Stimulated activated CD8-positive, alpha-beta memory T cell treated with anti-CD3 and anti-CD28 coated beads, Interleukin-4, amount 100 ng/mL, for 1 hour (primary cell): Measurements from ENCODE around the gene MPND.
A peak's percentile ranks its signal among the peaks of the same experiment; 100 is the strongest.

Experiments used
- DNase-seq, 2 donors: peaks; one replicate each; pipeline ENCODE4 v3.0.0-alpha.2; 2020; ENCODE audit warnings: low read depth in 2 of 2, low spot score in 1 of 2

Gene MPND, protein sequence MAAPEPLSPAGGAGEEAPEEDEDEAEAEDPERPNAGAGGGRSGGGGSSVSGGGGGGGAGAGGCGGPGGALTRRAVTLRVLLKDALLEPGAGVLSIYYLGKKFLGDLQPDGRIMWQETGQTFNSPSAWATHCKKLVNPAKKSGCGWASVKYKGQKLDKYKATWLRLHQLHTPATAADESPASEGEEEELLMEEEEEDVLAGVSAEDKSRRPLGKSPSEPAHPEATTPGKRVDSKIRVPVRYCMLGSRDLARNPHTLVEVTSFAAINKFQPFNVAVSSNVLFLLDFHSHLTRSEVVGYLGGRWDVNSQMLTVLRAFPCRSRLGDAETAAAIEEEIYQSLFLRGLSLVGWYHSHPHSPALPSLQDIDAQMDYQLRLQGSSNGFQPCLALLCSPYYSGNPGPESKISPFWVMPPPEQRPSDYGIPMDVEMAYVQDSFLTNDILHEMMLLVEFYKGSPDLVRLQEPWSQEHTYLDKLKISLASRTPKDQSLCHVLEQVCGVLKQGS

DNA sequence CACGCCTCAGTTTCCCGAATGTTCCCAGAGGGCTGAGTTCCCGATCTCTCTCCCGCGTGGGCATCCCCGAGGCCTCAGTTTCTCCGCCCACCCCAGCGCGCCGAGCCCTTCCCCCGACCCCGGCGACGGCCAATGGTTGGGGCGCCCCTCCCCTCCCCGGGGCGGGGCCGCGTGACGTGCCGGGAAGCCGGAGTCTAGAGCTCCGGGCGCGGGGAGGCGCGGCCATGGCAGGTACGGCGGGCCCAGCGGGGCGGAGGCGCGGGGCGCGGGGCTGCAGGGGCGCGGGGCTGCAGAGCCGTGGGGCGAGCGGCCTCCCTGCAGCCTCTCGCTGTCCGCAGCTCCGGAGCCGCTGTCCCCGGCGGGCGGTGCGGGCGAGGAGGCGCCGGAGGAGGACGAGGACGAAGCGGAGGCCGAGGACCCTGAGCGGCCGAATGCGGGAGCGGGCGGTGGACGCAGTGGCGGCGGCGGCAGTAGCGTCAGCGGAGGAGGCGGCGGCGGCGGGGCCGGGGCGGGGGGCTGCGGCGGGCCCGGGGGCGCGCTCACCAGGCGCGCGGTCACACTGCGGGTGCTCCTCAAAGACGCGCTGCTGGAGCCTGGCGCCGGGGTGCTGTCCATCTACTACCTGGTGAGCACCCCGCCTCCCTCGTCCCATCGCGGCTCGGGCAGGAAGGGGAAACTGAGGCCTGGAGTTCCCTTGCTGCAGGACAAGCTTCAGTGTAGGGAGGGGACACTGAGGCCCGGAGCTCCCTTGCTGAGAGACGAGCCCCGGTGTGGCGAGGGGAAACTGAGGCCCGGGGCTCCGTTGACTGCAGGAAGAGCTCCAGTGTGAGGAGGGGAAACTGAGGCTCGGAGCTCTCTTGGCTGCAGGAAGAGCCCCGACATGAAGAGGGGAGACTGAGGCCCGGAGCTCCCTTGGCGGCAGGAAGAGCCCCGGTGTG, at the start of gene MPND:
MPND (plus strand) TSS at position 193 of the 938 bp plus-strand sequence; CDS start at position 225, 32 bp downstream.
- DNase-seq: peak; percentile 83 to 87

DNA sequence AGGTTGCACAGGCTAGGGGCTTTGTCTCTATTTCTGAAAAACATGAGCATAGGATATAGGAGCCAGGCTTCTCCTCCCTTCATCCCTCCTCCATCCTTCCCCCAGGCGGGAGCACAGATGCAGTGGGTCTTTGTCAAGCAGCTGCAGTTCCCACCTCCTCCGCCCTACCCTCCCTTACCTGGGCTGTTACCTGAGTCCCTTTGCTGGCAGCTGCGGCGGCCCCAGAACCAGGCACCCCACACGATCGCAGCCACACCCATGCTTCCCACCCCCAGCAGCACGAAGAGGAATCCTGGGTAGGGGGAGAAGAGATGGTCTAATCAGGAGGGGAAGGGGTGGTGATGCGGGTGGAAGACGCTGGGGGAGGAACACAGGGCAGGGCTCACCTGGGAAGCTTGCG, 49.0 kb upstream of the MPND start:
- DNase-seq: no peak

DNA sequence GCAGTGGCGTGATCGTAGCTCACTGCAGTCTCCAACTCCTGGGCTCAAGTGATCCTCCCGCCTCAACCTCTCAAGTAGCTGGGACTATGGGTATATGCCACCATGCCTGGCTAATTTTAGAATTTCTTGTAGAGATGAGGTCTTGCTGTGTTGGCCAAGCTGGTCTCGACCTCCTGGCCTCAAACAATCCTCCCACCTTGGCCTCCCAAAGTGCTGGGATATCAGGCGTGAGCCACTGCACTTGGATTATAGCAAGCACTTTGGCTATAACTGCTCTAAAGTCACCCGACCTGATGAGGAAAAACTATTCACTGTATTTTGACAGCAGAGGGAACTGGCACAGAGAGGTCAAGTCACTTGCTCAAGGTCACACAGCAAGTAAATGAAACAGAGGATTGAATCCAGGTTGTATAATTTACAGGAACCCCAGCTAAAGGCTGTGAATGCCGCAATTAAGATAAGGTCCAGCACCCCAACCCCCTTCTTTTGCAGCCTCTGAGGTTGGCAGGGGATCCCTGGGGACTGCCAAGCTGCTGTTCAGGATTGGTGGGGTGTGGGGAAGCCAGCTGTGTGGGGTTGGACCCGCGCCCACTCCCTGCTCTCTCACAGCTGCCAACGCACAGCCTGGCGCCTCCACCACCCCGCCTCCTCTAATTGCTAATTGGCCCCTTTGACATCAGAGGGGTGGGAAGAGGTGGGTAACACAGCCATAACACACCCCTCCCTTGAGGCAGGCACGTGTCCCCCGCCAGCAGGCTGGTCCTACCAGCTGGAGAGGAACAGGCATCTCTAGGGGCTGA, 47.2 kb upstream of the MPND start:
- no peak for DNase-seq

DNA sequence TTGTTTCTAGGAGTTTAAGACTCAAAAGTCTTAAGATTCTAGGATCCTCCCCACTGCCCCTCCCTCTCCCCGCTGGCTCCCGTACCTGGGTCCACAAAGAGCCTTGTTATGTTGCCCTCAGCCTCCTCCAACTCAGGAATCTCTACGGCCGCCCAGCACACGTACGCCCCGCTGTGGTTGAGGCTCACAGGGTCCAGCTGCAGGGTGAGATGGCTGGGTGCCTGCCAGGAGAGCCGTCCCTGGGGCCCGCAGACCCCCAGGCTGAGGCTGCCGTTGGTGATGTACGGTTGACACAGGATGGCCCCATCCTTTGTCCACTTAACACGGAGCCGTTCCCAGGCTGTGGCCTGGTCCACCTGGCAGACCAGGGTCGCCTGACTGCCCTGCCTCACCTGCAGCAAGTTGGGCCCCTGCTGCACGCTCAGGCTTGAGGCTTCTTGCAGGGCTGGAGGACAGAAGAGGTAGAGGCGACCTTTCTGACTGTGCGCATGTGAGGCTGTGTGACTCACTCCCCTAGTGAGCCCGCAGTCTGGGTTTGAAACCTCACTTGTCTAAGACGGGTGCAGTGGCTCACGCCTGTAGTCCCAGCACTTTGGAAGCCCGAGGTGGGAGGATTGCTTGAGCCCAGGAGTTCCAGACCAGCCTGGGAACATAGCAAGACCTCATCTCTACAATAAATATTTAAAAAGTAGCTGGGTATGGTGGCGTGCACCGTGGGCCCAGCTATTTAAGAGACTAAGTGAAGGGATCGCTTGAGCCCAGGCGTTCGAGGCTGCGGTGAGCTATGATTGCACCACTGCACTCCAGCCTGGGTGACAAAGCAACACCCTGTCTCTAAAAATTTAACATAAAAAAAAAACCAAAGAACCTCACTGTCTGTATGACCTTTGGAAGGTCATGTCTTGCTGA, 45.2 kb upstream of the MPND start:
- no peak for DNase-seq

DNA sequence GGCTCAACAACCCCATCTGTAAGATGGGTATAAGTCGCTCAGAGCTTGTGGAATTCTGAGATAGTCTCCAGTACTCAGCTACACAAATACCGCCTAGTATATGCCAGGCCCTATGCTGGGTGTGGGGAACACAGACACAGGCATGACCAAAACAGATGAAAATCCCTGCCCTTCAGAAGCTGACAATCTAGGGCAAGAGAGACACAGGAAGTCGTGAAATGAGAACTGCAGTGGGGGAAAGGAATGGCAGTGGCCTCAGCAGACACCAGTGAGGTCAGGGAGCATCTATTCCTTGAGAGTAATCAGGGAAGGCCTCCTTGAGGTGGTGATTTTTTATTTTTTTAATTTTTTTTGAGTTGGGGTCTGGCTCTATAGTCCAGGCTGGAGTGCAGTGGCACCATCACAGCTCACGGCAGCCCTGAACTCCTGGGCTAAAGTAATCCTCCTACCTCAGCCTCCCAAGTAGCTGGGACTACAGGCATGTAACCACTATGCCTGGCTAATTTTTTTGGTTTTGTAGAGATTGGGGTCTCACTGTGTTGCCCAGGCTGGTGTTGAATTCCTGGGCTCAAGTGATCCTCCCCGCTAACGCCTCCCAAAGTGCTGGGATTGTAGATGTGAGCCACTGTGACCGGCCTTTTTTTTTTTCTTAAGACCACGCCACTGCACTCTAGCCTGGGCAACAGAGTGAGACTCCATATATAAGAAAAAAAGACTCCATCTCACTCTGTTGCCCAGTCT, 44.4 kb upstream of the MPND start:
- no peak for DNase-seq

DNA sequence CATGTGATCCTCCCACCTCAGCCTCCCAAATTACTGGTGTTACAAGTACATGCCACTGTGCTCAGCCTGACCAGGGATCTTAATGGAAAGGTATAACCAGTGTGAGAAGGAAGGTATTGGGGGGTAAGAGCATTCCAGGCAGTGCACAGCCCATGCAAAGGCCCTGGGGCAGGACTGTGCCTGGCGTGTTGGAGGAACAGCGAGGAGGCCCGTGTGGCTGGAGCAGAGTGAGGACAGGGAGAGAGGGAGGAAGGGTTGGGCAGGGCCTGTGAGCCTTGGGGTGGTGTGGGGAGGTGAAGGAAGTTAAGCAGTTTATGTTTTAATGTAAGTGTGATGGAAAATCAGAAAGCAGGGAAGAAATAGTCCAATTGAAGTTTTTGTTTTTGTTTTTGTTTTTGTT, 42.8 kb upstream of the MPND start:
- DNase-seq: no peak

DNA sequence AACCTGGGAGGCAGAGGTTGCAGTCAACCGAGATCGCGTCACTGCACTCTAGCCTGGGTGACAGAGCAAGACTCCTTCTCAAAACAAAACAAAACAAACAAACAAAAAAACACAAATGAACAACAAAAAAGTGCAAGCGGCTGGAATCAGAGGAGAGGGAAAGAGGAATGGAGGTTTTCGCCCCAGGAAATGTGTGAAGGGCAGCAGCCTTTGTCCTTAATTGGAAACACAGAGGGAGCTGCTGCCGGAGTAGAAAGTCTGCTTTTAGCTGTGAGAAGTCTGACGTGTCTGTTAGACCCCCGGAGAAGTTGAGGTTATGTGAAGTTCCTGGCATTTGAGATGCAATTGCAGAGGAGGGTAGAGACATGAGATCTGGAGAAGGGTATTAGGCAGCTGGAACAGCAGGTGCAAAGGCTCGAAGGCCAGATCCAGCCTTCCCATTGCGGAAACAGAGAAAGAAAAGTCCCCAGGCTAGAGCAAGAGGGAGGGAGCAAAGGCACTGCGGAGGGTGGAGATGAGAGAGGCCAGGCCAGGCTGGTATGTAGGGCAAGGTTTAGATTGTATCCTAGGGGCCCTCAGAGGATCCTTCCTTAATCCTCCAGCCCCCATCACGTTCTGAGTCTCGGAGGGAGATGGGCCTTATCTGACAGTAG, 41.6 kb upstream of the MPND start:
- DNase-seq: no peak

DNA sequence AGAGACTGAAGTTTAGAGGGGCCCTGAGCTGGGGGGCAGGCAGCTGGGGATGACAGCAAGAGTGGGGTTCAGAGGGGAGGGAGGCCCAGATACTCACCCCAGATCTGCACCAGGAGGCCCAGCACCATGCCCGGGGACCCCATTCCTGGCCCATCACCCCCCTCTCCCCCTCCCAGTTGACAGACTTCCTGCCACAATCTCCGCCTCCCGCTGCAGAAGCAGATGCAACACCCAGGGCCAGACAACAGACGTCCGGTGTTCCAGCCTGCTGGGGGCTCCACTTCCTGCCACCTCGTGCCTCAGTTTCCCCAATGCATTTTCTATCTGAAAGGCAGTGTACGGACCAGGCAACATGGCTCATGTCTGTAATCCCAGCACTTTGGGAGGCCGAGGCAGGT, 41.1 kb upstream of the MPND start, which contains the start of gene TMIGD2:
TMIGD2 (minus strand) TSS at position 147 of the 398 bp plus-strand sequence; CDS start at position 143, 4 bp downstream.
- no peak for DNase-seq

DNA sequence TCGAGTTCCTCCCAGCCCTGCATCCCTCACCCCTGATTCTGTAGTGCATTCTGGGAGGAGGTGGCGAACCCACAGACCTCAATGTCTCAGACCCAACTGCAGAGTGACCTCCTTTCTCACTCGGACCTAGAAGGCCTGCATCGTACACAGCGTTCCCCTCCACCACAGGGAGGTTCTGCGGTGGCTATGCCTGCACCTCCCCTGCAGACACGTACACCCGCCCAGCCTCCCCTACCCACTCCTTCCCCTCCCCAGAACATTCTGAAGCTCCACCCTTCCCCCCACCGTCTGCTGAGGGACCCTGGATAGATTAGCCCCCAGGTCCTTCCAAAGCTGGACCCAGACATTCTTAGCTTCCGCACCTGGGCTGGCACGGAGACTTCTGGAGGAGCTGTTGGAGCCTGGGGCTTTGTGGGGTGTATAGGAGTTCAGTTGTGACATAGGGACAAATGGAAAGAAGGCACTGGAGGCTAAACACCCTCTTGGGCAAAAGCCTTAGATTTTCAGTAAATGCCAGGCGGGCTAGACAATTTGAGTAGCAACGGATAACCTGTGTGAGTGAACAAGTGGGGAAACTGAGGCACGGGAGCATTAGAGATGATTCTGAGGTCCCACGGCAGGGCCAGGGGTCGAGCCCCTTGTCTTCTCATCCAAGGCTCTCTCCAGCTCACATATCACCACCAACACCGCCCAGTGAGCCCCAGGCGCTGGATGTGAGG, 39.4 kb upstream of the MPND start:
- no peak for DNase-seq

DNA sequence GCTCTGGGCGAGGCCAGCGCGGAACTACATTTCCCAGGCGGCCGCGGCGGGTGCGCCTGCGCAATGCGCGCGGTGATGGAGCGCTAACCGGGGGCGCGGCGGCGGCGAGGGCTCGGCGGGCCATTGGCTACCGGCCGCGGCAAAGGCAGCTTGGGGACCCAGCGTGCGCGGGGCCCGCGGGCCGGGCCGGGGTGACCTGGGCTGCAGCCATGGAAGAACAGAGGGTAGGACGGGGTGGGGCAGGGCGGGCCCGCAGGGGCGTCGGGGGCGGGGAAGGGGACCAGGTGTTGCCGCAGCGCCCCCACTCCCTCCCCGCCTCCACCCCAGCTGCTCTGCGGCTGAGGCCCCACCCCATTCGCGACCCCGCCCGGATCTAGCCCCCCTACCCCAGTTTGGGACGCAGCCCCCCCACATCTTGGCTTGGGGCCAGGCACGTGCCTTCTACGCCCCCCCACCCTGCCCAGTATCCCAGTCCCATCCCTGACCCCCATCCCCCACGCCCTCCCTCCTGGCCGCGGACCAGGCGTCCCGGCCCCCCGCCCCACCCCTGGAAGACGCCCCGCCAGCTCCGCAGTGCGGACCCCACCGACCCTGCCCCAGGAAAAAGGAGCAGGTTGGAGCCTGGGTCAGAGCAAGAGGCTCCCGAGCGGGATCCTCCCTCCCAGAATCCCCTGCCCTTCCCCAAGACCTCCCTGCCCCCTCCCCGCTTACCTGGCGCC, 38.7 kb upstream of the MPND start, which contains the start of gene FSD1:
FSD1 (plus strand) TSS at position 61 of the 719 bp plus-strand sequence; CDS start at position 210, 149 bp downstream.
- DNase-seq: no peak

DNA sequence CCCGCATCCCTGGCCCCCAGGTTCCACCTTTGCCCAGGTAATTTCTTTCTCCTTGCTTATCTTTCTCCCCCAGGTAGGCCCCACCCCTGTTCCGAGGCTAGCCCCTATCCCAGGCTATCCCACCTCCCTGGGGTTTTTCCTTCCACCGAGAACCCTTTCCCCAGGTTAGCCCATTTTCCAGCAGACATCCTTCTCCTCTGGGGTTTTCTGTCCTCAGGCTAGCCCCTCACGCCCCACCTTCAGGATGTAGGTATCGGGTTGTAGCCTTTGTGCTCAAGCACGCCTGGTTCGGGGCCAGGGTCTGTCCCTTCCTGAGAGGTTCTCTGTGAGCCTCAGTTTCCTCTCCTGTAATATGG, 38.1 kb upstream of the MPND start:
- DNase-seq: no peak

DNA sequence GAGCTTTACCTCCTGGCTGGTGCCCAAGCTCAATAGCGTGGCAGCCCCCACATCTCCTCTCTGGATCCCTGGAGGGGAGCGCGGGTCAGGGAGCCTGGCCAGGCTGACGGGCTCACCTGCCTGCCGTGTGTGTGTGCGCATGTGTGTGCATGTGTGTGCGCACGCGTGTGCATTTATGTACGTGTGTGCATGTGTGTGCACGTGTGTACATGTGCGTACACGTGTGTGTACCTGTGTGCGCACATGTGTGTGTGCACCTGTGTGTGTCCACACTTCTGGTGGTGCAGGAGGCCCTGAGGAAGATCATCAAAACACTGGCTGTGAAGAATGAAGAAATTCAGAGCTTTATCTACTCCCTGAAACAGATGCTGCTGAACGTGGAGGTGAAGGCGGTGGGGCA, 37.7 kb upstream of the MPND start:
- DNase-seq: no peak

DNA sequence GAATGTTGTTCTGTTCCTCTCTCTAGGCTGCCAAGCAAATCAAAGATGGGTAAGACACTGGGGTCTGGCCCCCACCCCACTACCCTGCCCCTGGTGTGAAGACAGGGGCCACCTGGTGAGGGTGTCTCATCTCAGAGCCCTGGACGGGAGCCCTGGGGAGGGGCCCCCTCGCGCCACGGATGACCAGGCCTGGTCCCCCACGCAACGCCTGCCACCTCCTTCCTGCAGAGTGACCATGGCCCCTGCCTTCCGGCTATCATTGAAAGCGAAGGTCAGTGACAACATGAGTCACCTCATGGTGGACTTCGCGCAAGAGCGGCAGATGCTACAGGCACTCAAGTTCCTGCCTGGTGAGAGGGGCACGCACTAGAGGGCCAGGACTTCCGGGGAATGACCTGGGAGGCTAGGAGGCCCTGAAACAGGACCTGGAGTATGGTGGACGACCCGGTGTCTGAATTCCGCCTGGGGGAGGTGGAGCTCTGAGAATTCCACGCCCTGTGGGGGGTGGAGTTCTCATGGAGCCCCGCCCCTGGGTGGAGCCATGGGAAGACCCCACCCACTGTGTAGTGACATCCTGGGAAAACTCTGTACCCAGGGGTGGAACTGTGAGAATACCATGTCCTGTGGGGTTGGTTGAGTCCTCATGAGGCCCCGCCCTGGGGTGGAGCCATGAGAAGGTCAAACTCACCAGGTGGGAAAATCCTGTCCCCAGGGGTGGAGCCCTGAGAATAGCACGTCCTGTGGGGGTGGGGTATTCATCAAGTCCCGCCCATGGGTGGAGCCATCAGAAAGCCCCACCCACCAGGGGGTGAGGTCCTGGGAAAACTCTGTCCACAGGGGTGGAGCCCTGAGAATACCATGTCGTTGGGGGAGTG, 32.9 kb upstream of the MPND start:
- DNase-seq: no peak

DNA sequence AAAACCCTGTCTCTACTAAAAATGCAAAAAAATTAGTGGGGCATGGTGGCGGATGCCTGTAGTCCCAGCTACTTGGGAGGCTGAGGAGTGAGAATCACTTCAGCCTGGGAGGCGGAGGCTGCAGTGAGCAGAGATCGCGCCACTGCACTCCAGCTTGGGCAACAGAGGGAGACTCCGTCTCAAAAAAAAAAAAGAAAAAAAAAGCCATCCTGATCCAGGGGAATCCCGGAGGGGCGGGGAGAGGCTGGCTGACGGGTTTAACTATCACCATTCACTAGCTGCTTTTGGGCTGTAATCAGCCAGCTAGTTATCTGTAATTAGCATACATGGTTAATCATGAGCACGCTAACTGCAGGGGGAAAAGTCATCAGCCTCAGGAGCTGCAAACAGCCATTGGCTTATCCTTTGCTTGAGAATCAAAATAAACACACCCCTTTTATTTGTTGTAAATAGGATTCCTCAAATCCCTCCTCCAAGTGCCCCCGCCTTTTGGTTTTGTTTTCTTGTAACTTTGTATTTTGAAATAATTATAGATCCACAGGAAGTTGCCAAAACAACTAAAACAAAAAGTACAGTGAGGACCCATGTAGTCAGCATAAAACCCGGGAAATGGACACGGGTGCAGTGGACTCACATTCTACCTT, 29.4 kb upstream of the MPND start:
- no peak for DNase-seq

DNA sequence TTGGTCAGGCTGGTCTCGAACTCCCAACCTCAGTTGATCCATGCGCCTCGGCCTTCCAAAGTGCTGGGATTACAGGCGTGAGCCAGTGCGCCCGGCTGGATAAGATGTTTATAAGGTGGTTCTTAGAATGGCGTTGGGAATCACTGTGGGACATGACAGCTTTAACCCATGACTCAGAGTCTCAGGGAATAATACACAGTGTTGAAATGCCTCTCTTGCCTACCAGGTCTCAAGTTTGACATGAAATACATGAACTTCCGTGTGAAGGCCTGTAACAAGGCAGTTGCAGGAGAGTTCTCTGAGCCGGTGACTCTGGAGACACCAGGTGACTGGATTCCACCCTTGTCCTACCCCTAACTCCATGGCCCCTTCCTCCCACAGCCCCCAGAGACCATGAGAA, 26.4 kb upstream of the MPND start:
- DNase-seq: no peak

DNA sequence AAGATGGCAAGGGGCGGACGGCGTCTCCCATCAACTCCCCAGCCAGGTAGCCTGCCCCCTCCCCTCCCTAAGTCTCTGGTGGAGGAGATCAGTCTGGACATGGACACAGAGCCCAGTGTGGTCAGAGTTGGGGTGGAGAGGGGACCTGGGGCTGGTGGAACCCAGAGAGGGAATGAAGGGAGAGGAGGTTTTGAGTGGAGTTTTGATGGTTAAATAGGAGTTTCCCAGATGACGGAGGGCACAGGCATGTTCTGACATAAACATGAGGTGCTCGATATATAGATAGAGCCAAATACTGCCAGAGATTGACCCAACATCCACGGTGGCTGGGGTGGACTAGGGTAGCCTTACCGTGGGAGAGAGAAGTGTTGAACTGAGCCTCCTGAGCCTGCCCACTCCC, 24.9 kb upstream of the MPND start:
- DNase-seq: no peak
